WI38 (cell line): Measurements from ENCODE around the gene TFEB.

Experiments
- H3K4me3 ChIP-seq: 2 replicates; pipeline ENCODE4 v1.5.1; 2011; ENCODE audit warnings: low read depth, mild to moderate bottlenecking, control low read depth, low read length
- CTCF ChIP-seq: IDR thresholded peaks from 2 replicates; pipeline ENCODE4 v1.5.1; 2012; ENCODE audit warnings: low read depth, mild to moderate bottlenecking, control low read depth, low read length

Gene TFEB

DNA sequence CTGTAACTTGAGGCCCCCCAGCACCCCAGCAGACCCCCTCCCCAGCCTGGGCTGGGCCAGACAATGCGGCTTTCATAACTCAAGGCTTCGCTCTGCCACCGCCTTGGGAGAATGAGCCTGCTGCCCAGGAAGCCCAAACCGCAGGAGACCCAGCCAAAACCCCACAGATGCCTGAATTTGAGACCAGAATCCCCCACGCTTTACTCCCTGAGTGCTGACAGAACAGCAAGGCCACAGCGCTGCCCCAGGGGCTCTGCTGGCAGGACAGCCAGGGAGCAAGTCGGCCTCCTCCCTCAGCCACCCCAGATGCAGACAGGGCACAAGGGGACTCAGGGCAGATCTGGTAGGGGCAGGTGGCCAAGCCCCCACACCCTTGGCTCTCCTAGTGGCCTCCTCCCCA is 95.0 kb downstream of the TFEB start:
- H3K4me3 ChIP-seq = no peak overlapping the region
- TF ChIP-seq CTCF = no peak

- no peak overlapping the region for H3K4me3 ChIP-seq
These were observed 95.5 kb downstream of the TFEB start for GRCh38 chr6:41639809-41640371.

DNA sequence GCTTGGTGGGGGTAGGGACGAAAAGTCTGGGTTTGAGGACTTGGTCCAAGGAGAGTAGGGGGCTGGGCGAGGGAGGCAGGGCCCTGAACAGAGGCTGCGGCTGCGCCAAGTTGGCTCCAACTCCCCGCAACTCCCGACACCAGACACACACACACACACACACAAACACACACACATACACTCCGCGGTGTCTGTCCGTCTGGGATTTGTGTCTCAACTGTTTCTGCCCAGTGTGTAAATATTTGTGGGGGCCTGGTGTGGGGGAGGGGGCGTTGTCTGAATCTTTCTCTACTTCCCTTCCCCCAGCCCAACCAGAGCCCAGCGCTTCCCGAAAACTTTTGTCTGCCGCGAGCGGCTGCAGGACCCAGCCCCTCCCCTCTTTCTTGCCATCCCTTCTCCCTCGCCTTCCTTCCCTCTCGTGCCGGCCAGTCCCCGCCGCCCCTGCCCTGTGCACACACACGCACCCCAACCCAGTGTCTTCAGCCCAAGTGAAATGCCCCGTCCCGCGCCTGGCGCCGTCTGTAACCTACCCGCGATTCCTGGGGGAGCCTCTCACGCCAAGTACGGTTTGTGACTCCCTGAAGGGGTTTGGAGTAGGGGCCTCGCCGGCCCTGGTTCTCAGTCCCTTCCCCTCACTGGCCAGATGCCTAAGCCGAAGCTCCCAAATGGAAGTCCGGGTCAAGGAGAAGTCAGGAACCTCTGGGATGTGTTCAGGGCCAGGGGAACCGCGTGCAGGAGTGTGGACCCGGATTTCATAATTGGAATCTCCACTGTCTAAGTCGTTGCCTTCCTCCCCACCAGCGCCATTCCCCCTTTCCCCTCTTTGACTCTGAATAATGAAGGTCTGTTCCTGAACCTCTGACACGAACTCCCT is 96.2 kb downstream of the TFEB start:
- no peak overlapping the region for H3K4me3 ChIP-seq

More at GRCh38 chr6:41639809-41640371, 95.5 kb downstream of the TFEB start:
- no peak for TF ChIP-seq CTCF

DNA sequence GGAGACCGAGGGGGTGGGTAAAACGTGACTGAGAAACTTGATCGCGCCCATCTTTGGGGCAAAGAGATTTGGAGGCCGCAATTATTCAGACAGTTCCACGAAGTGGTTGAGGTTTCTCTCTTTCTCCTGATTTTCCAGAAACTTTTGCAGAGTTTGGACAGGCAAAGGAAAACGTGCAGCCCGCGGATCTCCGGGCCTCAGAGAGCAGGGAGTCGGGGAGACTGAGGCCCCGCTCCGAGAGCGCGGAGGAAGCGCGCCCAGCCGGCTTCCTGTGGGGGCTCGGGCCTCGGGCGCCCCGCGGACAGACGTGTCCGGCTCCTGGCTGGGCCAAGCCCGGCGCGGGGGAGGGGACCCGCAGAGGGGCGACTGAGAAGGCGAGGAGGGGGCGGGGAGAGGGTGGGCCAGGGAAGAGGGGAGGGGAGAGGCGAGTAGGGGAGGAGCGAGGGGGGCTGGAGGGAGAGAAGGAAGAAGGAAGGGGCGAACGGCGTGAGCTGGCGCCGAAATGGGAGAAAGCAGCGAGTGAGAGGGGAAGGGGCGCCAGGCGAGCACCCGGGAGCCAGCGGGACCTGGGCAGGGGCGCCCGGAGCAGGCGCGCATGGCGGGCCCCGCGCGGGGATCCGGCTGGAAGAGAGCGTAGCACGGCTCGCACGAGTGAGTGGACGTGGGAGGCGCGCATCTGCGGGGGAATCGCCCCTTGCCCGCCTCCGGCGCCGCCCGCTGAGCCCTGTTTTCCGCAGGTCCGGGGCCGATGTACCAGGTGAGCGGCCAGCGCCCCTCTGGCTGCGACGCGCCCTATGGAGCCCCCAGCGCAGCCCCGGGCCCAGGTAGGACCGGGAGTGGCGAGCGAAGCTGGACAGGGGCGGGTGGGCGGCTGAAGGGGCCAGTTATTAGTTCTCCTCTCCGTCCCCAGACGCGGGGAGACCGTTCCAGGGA is 97.1 kb downstream of the TFEB start, which contains the start of gene MDFI:
MDFI (plus strand) TSS at position 467 of the 933 bp plus-strand sequence; CDS start at position 749, 282 bp downstream.
- TF ChIP-seq CTCF = no peak
- no peak within 1 kb of the TSS for H3K4me3 ChIP-seq

More for the DNA sequence above, 96.2 kb downstream of the TFEB start:
- TF ChIP-seq CTCF = no peak

DNA sequence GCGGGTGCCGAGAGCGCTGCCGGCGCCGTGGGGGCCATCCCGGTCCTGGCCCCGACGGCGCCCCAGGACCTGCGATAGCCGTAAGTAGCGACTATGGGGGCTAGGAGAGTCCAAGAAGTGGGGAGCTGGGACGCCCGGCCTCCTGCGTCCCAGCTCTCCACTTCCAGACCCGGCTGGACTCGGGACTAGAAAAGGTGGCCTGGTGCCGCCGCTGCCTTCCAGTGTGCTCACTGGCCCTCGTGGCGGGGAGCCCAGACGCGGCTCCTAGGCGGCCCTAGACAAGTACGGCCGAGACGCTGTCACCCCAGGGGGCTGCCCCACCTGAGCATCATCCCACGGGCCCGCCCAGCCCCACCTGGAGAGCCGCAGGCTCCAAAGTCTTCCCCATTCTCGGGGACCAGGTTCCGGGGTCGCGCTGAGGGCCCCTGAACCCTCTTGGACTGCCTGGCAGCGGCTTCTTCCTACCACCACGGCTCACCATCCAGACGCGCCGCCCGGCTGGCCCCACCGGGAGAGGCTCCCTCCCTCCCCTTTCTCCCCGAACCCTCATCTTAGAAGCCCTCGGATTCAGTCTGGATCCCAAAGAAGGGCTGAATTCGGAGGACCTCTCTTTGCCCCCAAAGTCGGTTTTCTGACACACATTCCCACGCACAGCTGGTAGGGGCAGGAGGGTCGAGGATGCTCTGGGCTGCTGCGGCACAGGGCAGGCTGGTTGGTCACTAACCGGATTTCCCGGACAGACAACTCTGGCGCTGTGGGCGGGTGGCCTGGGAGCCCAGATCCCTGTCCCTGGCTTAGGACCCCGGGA is 98.0 kb downstream of the TFEB start:
- no peak for TF ChIP-seq CTCF
- H3K4me3 ChIP-seq = no peak overlapping the region

- TF ChIP-seq CTCF = no peak
- no peak overlapping the region for H3K4me3 ChIP-seq
These were observed 98.6 kb downstream of the TFEB start for GRCh38 chr6:41636833-41637193.
